ENCODE data around the gene C1orf167.

Gene C1orf167

DNA sequence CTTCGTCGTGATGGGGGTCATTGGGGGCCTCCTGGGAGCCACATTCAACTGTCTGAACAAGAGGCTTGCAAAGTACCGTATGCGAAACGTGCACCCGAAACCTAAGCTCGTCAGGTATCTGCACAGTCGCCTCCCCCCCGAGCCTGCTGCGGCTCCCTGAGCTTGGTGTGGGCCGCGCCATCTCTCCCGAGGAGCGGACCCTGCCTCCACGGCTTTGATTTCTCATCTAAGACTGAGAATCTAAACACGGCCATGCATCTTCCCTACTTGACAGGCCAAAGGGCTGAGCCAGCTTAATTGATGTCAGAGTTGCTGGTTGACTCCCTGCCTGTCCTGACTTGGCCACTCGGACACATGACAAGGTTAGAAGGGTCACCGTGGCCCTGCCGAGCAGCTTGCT is 66.5 kb downstream of the C1orf167 start:
- in situ Hi-C loops (cut with MboI; ENCODE audit: low sequenced_read_pairs) = no loop called here

DNA sequence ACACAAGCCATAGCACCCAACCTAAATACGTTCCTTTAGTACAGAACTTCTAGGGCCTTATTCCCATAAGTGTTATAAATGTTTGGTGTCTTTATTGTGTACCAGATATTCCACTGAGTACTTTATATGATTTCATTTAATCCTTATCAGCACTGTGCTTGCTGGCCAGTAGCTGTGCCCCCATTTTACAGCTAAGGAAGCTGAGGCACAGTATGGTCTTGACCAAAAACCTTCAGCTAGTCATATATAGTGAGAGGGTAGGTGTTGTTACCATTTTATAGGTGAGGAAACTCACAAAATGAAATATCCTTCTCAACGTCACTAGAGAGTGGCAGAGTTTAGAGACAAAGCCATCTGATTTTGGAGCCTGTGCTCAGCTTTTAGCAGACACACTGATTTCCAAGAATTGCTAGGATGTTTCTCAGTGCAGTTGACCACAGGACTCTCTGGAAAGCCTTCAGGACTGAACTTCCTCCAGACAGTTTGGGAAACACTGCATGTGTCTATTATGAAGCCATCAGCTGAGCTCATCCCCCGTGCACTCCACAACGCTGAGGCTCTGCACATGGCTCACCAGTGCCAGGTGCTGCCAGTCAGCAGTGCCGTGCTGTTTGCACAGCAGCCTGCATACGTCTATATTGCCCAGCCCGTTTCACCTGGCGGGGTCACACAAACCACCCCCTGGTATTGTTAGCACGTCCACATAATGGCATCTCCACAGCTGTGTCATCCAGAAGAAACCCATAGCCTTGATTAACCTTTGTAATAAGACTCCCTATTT is 70.1 kb downstream of the C1orf167 start:
- in situ Hi-C loops (cut with MboI; ENCODE audit: low sequenced_read_pairs) = no loop called here

DNA sequence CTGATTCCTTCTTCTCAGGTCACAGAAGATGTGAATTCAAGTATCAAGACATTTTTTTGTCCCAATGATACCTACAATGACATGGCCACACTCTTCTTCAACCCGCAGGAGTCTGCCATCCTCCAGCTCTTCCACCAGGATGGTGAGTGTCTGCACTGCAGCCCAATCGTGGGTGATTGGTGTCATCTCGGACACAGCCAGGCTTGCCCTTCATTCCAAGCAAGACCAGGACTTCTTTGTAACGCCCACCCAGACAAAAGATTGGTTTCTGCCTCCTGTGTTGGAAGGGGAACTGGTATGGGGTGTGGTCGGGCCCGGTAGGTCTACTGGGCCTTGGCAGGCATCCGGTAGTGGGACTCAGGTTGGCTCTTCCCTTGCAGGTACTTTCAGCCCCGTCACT is 71.5 kb downstream of the C1orf167 start:
- in situ Hi-C loops (cut with MboI; ENCODE audit: low sequenced_read_pairs) = no loop called here

- in situ Hi-C loops (cut with MboI; ENCODE audit: low sequenced_read_pairs) = no loop called here
Measured at GRCh38 chr1:11833900-11834299, 71.9 kb downstream of the C1orf167 start.

- in situ Hi-C loops (cut with MboI; ENCODE audit: low sequenced_read_pairs) = no loop called here
Measured at GRCh38 chr1:11835441-11836225, 73.6 kb downstream of the C1orf167 start.

- in situ Hi-C loops (cut with MboI; ENCODE audit: low sequenced_read_pairs) = no loop called here
Measured at GRCh38 chr1:11836955-11837766, 75.2 kb downstream of the C1orf167 start.

- in situ Hi-C loops (cut with MboI; ENCODE audit: low sequenced_read_pairs) = no loop called here
Measured at GRCh38 chr1:11837767-11838348, 75.9 kb downstream of the C1orf167 start.

DNA sequence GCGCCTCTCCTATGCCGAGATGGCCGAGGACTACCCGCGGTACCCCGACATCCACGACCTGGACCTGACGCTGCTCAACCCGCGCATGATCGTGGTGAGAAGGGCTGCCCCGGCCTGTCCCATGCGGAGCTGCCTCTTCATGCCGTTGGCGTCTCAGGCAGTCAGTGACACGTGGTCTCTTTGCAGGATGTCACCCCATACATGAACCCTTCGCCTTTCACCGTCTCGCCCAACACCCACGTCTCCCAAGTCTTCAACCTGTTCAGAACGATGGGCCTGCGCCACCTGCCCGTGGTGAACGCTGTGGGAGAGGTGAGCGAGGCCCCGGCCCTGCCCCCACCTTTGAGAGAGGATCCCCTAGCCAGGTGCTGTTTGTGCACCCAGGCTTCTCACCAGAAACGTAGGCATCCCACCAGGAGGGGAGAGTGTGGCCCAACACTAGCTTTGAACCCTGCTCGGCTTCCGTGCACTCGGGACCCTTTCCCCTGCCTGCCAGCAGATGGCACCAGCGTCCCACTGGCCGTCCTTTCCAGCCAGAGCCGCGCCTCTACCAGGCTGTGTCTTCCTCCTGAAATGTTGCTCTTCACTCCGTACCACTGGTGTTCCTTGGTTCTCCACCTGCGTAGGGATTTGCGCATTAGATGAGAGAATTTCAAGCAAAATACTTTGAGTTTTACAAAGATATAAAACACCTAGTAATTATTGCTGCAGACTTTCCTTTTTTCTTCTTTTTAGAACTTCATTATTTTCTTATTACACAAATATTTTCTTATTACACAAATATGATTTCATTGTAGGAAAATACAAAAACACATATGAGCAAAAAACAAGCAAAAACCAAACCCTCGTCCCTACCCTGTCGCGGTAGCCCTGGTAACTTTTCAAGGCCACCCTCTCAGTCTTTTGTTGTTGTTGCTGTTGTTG is 76.6 kb downstream of the C1orf167 start:
- in situ Hi-C loops (cut with MboI; ENCODE audit: low sequenced_read_pairs) = no loop called here
